ENCODE measurements around the gene TNFRSF4. TPM values are rescaled to one million over a fixed set of nuclear protein-coding genes. Genes with fewer than 3 reads are reported as not detected.

The TNFRSF4 gene
- total RNA-seq, 2 experiments from 2014 or later: 1.1 TPM; not detected in 1

DNA sequence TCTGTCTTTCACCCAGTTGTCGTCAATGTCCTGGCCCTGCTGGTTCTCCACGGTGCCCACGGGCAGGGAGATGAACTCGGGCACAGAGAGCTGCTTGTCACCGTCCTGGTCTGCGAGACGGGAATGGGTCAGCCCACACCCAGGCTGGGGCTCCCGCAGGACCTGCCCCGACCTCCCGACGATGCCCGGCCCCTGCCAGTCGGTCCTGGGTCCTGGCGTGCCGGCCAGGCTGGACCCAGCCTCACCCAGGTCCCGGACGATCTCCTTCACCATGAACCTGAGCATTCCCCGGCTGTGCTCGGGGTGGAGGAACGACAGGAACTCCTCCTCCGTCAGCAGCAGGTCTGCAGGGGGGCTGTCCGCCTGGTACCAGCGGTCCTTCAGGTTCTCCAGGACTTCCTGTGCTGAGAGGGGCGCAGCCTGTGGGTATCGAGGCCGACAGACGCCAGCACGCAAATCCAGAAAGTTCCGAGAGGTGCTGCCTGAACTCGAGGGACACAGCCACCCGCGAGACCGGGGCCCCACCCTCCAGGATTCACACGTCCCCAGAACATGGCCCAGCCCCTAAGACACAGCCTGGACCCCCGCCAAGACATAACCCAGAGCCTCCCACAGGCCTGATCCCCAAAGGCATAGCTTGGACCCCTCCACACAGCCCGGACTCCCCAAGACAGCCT lies 4.7 kb upstream of the TNFRSF4 start:
- Histone ChIP-seq H3K4me3 (ENCODE audit: low read depth, low read length, poor library complexity, severe bottlenecking) (no peak overlapping the region), H2AFZ (ENCODE audit: low read length) (no peak overlapping the region), H3K36me3 (ENCODE audit: insufficient read depth, low read length) (peaks cover 60% of the 10 kb centered on the region), H3K4me1 (ENCODE audit: insufficient read depth, low read length, poor library complexity, severe bottlenecking) (no peaks in the 10 kb centered on the region), H4K20me1 (ENCODE audit: insufficient read depth, low read length) (no peaks in the 10 kb centered on the region), H3K9me3 (ENCODE audit: low read length) (no peaks in the 10 kb centered on the region), H3K9me2 (ENCODE audit: insufficient read depth, low read length) (no peaks in the 10 kb centered on the region), H3K27ac (ENCODE audit: low read depth, low read length, poor library complexity, severe bottlenecking) (no peak overlapping the region), H3K79me2 (ENCODE audit: insufficient read depth, low read depth, low read length) (no peaks in the 10 kb centered on the region), H3K4me2 (ENCODE audit: low read length) (no peak overlapping the region)
- ChIA-PET POLR2A (no interaction called here), CTCF (ENCODE audit: unreplicated experiment) (no interaction called here)
- DNase-seq (ENCODE audit: low spot score): no peak
- no TSS peak for BruUV-seq (replicated peaks)
- intact Hi-C loops (cut with micrococcal nuclease; ENCODE audit: unreplicated experiment): no loop called here
- TF ChIP-seq EZH2phosphoT487 (IDR thresholded peaks at IDR 0.05; ENCODE audit: borderline replicate concordance, low read depth, low read length): no peak
- TF ChIP-seq, protein P1, sequence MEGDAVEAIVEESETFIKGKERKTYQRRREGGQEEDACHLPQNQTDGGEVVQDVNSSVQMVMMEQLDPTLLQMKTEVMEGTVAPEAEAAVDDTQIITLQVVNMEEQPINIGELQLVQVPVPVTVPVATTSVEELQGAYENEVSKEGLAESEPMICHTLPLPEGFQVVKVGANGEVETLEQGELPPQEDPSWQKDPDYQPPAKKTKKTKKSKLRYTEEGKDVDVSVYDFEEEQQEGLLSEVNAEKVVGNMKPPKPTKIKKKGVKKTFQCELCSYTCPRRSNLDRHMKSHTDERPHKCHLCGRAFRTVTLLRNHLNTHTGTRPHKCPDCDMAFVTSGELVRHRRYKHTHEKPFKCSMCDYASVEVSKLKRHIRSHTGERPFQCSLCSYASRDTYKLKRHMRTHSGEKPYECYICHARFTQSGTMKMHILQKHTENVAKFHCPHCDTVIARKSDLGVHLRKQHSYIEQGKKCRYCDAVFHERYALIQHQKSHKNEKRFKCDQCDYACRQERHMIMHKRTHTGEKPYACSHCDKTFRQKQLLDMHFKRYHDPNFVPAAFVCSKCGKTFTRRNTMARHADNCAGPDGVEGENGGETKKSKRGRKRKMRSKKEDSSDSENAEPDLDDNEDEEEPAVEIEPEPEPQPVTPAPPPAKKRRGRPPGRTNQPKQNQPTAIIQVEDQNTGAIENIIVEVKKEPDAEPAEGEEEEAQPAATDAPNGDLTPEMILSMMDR (conservative IDR thresholded peaks at IDR 0.05; ENCODE audit: low read length): no peak

DNA sequence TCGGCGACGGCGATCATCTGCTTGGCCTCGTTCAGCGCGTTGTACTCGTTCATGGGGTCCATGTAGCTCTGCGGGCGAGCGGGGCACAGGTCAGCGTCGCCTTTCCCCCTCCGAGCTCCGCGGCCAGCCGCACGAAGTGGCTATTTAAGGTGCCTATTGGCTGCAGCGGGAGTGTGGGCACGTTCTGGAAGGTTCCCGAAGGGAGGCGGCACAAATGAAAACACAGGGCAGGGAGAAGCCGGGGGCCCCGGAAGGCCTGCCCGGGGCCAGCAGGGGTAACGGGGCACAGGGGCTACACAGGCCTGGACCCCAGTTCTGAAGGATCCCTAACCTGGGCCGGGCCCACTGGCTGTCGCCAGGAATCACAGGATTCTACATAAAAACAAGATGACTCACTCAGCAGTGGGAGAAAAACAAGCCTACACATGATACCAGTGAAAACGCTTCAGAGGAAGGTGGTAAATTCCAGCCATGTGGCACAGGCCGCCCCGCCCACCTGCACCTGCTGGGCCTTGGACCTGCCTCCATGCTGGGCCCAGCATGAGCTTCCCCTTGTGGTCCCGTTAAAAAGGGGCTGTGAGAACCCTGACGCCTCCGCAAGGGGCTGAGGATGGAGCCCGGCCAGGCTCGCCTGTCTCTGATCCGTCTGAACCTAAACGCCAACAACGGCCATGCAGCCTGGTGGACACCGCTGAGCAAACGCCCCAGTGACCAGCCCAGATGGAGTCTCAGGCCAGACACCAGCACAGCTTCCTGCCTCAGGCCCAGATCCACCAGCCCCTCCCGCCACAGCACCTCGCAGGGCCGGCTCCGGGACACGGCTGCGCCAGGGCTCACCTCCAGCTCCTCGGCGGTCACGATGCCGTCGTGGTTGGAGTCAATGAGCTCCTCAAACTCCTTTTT lies 3.9 kb upstream of the TNFRSF4 start:
- H2AFZ ChIP-seq (ENCODE audit: low read length): no peak overlapping the region
- intact Hi-C loops (cut with micrococcal nuclease; ENCODE audit: unreplicated experiment): no loop called here
- no peak for DNase-seq (ENCODE audit: low spot score)
- H3K9me3 ChIP-seq (ENCODE audit: low read length): no peaks in the 10 kb centered on the region
- no peak for TF ChIP-seq EZH2phosphoT487 (IDR thresholded peaks at IDR 0.05; ENCODE audit: borderline replicate concordance, low read depth, low read length)
- TF ChIP-seq, protein P1 (conservative IDR thresholded peaks at IDR 0.05; ENCODE audit: low read length): no peak
- H3K4me2 ChIP-seq (ENCODE audit: low read length): no peak overlapping the region
- no peak overlapping the region for H3K27ac ChIP-seq (ENCODE audit: low read depth, low read length, poor library complexity, severe bottlenecking)
- no peaks in the 10 kb centered on the region for H3K79me2 ChIP-seq (ENCODE audit: insufficient read depth, low read depth, low read length)
- peaks cover 54% of the 10 kb centered on the region for H3K36me3 ChIP-seq (ENCODE audit: insufficient read depth, low read length)
- no TSS peak for BruUV-seq (replicated peaks)
- no peaks in the 10 kb centered on the region for H4K20me1 ChIP-seq (ENCODE audit: insufficient read depth, low read length)
- ChIA-PET CTCF (ENCODE audit: unreplicated experiment) (no interaction called here), POLR2A (no interaction called here)
- H3K9me2 ChIP-seq (ENCODE audit: insufficient read depth, low read length): no peaks in the 10 kb centered on the region
- H3K4me3 ChIP-seq (ENCODE audit: low read depth, low read length, poor library complexity, severe bottlenecking): no peak overlapping the region
- H3K4me1 ChIP-seq (ENCODE audit: insufficient read depth, low read length, poor library complexity, severe bottlenecking): no peaks in the 10 kb centered on the region

Measured in OCI-LY7 (cell line).